AG04449 (cell line): ENCODE measurements around the gene TERB1.

ENCODE experiments used
- CTCF ChIA-PET: fragments of 350-600 bp; formaldehyde crosslinking; extraction: SDS; loops from one replicate; lab custom pipeline; 2021; ENCODE audit warnings: antibody characterized with exemption; lab: Yijun Ruan, JAX
- POLR2A ChIA-PET: fragments of 400-600, 350-600 bp; formaldehyde crosslinking; extraction: SDS; loops from one replicate; lab custom pipeline; 2020; ENCODE audit warnings: antibody characterized with exemption, inconsistent platforms; lab: Yijun Ruan, JAX
- DNase-seq: peaks from one replicate; pipeline ENCODE4 v3.0.0-alpha.2; 2010; ENCODE audit warnings: low read depth, low spot score
- H3K4me3 ChIP-seq: 2 replicates; pipeline ENCODE4 v1.5.1; 2011; ENCODE audit warnings: low read depth, mild to moderate bottlenecking, control low read depth, low read length
- TF ChIP-seq, protein P1 (sequence below): IDR thresholded peaks from one replicate; pipeline ENCODE4 v1.5.1; 2011; ENCODE audit warnings: mild to moderate bottlenecking, moderate library complexity, low read length, control low read depth, inconsistent platforms; ENCODE audit not compliant: insufficient read depth; ENCODE audit errors: missing control alignments

TERB1 gene

DNA sequence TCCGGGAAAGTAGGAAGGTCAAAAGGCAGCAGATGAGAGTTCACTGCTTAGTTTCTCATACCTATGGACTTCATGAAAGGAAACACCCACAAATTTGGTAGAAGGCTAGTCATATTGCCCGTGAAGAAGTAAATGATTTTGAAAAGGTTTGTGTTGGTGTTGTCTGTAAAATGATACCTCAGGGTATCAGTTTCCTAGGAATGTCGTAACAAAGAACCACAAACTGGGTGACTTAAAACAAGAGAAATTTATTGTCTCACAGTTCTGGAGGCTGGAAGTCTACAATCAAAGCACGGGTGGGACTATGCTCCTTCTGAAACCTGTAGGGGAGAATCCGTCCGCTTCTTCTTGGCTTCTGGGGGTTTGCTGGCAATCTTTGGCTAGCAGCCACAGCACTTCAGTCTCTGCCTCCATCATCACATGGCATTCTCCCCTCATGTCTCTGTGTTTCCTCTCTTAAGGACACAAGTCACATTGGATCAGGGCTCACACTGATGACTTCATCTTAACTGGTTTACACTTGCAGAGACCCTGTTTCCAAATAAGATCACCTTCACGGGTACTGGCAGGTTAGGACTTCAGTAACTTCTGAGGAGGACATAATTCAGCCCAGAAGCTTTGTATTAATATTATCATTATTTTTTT lies 31.4 kb upstream of the TERB1 start:
- ChIA-PET POLR2A (no interaction called here), CTCF (interaction anchor here (1.1 to 9.0 kb wide), 9 partner anchors 10 to 95 kb away, joined by 3 to 205 read pairs (median 20); partner anchors contain the start of gene CA7)
- TF ChIP-seq, protein P1, sequence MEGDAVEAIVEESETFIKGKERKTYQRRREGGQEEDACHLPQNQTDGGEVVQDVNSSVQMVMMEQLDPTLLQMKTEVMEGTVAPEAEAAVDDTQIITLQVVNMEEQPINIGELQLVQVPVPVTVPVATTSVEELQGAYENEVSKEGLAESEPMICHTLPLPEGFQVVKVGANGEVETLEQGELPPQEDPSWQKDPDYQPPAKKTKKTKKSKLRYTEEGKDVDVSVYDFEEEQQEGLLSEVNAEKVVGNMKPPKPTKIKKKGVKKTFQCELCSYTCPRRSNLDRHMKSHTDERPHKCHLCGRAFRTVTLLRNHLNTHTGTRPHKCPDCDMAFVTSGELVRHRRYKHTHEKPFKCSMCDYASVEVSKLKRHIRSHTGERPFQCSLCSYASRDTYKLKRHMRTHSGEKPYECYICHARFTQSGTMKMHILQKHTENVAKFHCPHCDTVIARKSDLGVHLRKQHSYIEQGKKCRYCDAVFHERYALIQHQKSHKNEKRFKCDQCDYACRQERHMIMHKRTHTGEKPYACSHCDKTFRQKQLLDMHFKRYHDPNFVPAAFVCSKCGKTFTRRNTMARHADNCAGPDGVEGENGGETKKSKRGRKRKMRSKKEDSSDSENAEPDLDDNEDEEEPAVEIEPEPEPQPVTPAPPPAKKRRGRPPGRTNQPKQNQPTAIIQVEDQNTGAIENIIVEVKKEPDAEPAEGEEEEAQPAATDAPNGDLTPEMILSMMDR, result no peak
- DNase-seq, result no peak
- H3K4me3 ChIP-seq, result no peak overlapping the region

DNA sequence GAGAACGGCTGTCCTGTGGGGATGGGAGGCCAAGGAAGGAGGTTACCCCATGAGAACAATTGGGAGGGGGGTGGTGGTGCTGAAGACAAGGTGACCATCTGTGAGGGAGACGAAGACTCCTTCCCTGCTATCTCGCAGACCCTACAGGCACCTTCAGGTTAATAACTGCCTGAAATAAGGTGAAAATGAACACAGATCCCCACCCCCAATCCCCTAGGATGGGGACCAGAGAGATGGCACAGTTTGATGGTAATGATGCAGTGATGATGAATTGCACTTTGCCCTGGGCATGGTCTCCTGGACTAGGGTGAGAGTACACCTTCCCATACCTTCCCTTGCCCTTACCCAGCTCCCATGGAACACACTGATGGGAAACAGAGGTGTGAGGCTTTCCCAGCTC lies 30.8 kb upstream of the TERB1 start:
- DNase-seq, result no peak
- no peak overlapping the region for H3K4me3 ChIP-seq
- POLR2A ChIA-PET, result no interaction called here
- CTCF ChIA-PET, result interaction anchor here (0.9 to 9.0 kb wide), 10 partner anchors 9 to 261 kb away, joined by 3 to 205 read pairs (median 18); partner anchors contain the start of gene CA7
- TF ChIP-seq, protein P1, result no peak

DNA sequence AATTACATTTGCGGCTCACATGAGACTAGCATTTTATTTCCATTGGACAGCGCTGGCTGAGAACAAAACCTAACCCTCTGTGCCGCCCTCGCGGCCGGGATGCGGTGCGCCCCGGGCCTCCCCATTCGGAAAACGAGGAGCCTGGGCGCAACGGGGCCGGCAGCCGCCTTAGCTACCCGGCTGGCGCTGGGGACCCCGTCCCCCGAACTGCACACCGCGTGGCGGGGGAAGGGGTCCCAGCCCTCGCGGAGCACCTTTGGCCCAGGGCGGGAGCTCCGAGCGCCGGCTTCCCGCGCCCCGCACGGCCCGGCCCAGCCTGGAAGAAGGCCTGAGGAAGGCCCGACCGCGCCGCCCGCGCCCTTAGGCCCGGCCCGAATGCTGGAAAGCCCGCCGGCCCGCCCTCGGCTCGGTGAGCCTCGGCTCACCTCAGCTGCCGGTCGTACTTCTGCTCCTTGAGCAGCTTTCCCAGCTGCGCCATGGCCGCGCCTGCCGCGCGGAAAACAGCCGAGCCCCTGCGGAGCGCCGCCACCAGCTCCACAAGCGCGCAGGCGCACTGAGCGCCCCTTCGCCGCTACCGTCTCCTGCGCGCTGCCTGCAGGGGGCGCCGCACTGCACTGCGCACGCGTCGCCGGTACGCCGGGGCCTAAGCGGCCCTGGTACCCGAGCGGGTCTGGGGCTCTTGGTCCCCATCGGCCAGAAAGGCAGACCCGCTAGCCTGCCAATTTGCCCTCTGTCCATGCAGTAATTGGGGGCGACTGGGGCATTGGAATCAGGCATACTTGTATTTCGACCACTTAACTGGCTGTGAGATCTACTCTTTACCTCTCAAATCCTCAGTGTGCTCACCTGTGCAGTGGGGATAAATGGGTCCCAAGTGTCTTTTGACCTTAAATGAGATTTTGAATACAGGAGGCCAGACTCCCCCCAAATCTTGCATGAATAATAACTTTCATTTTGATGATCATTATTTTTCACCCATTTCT lies 29.3 kb upstream of the TERB1 start, which contains the start of gene NAE1:
TSS of gene NAE1 (minus strand) at position 555 of the 983 bp plus-strand sequence. CDS start at position 478, 77 bp downstream.
- CTCF ChIA-PET, result interaction anchor here (0.5 to 9.0 kb wide), 72 partner anchors 8 to 472 kb away, joined by 3 to 205 read pairs (median 4); partner anchors contain the start of genes CA7, CDH16, CKLF and DYNC1LI2
- TF ChIP-seq, protein P1, result peak; percentile 96
- DNase-seq, result no peak
- peak within 1 kb of the TSS; percentile 72 for H3K4me3 ChIP-seq
- POLR2A ChIA-PET, result interaction anchor here (0.6 to 1.3 kb wide), 4 partner anchors 42 to 976 kb away, joined by 3 to 10 read pairs (median 4); partner anchors contain the start of genes RANBP10 and TSNAXIP1

DNA sequence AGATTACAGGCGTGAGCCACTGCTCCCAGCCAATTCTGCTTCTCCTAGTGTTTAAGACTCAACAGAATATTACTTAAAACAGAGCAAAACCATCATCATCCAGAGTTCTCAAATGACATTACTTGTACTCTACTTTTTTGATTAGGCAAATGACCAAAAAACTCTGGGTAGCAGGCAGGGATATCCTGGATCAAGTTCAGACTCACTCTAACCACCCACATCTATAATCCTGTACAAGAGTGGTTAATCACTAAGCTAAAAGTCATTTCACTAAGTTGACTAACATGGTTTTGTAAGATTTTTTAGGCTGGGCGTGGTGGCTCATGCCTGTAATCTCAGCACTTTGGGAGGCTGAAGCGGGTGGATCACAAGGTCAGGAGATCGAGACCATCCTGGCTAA lies 22.6 kb upstream of the TERB1 start:
- DNase-seq, result no peak
- POLR2A ChIA-PET, result no interaction called here
- TF ChIP-seq, protein P1, result no peak
- H3K4me3 ChIP-seq, result no peak overlapping the region
- CTCF ChIA-PET, result interaction anchor here (1.1 to 5.0 kb wide), 7 partner anchors 9 to 173 kb away, joined by 3 to 27 read pairs (median 9); partner anchors contain the start of gene DYNC1LI2

DNA sequence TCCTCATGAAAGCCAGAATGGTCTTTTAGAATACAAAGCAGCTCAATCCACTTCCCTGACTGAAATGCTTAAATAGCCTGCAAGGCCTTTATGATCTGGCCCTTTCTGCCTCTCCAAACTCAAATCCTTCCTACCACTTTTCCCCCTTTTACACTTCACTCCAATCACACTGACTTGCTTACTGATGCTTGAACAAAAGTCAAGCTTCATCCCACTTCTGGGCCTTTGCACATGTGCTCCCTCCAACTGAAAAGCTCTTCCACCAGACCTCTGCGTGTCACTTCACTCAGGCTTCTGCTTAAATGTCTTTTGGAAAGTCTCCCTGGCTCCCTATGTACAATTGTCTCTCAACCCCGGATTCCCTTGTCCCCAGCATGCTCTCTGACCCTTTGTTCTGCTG lies 13.3 kb upstream of the TERB1 start:
- DNase-seq, result no peak
- H3K4me3 ChIP-seq, result no peak overlapping the region
- POLR2A ChIA-PET, result no interaction called here
- CTCF ChIA-PET, result interaction anchor here (1.0 to 10.3 kb wide), 6 partner anchors 8 to 63 kb away, joined by 3 to 100 read pairs (median 8); partner anchors contain the start of genes DYNC1LI2 and NAE1
- TF ChIP-seq, protein P1, result no peak
